Tibial nerve (tissue), 4 donors: ENCODE results near the gene TRIM17. TPM values are rescaled to one million over a fixed set of nuclear protein-coding genes. Genes with fewer than 3 reads are reported as not detected.

Source experiments
- DNase-seq, 2 donors: peaks; one replicate each; pipeline ENCODE4 v3.0.0-alpha.2; 2019; ENCODE audit warnings: low spot score in 2 of 2
- H3K27ac ChIP-seq, 4 donors: fragments of 200-600 bp; sonication (generic) in 3 of 4; one replicate each; pipeline ENCODE4 v1.5.1; 2017 to 2019; ENCODE audit warnings: mild to moderate bottlenecking in 1 of 4
- H3K27me3 ChIP-seq, 2 donors: fragments of 200-600 bp; sonication (generic) in 1 of 2; one replicate each; pipeline versions ENCODE4 v1.5.1 to v1.6.0; 2017 to 2019
- H3K36me3 ChIP-seq, 3 donors: fragments of 200-600 bp; sonication (generic); one replicate each; pipeline ENCODE4 v1.5.1; 2018 to 2019
- H3K4me1 ChIP-seq, 4 donors: fragments of 200-600 bp; sonication (generic) in 3 of 4; one replicate each; pipeline ENCODE4 v1.5.1; 2017 to 2019
- H3K4me3 ChIP-seq, 4 donors: fragments of 200-600 bp; sonication (generic) in 3 of 4; one replicate each; pipeline ENCODE4 v1.5.1; 2017 to 2019; ENCODE audit warnings: mild to moderate bottlenecking in 1 of 4, moderate library complexity in 1 of 4
- H3K9me3 ChIP-seq, 4 donors: fragments of 200-600 bp; sonication (generic) in 3 of 4; one replicate each; pipeline ENCODE4 v1.5.1; 2017 to 2019
- CTCF ChIP-seq, 5 experiments: fragments of 200-600 bp in 3 of 5; fragments of 450-650 bp in 2 of 5; sonication (generic) in 3 of 5; IDR thresholded peaks; one replicate each; pipeline ENCODE4 v1.5.1; 2016 to 2019; ENCODE audit warnings: antibody characterized with exemption in 5 of 5, mild to moderate bottlenecking in 3 of 5, moderate library complexity in 2 of 5
- EP300 ChIP-seq, 2 donors: sonication (generic); formaldehyde crosslinking; IDR thresholded peaks; one replicate each; pipeline ENCODE4 v1.6.1; 2017; ENCODE audit warnings: antibody characterized with exemption in 2 of 2, mild to moderate bottlenecking in 1 of 2
- POLR2A ChIP-seq, 2 donors: fragments of 450-650 bp; IDR thresholded peaks; one replicate each; pipeline ENCODE4 v1.6.1; 2017; ENCODE audit warnings: antibody characterized with exemption in 2 of 2, mild to moderate bottlenecking in 2 of 2, moderate library complexity in 2 of 2
- WGBS, 2 donors: methylation state at CpG; one replicate each; pipeline ENCODE4 v1.1.5; 2018; 5-methylcytosine and 5-hydroxymethylcytosine counted together
- total RNA-seq, 4 donors: library from RNA; depleted of rRNA; stranded (reverse); fragments of >200 nt; gene quantifications; one replicate each; pipeline ENCODE4 v1.1.0, GENCODE V29; 2016

The TRIM17 gene
- total RNA-seq, 4 donors from 2014 or later: 0.63 to 4.2 (median 1.4) TPM; not detected in 1

GRCh38 chr1:228404107-228404720 lies 12.4 kb downstream of the TRIM17 start:
- Histone ChIP-seq H3K27me3 (no peaks in the 10 kb centered on the region), H3K4me1 (peaks cover 0 to 54% (median 30%) of the 10 kb centered on the region in 4 donors), H3K4me3 (no peak overlapping the region), H3K9me3 (no peaks in the 10 kb centered on the region), H3K27ac (no peak overlapping the region), H3K36me3 (peaks cover 0 to 38% (median 0%) of the 10 kb centered on the region in 3 donors)
- WGBS, 2 donors: 70 to 87% methylated on average over 3 of the region's 3 CpGs
- TF ChIP-seq CTCF (IDR thresholded peaks at IDR 0.05): no peak
- no peak for TF ChIP-seq EP300 (IDR thresholded peaks at IDR 0.05)
- no peak for TF ChIP-seq POLR2A (IDR thresholded peaks at IDR 0.05)
- no peak for DNase-seq

GRCh38 chr1:228403231-228403631 lies 13.4 kb downstream of the TRIM17 start:
- WGBS, 2 donors: 91 to 94% methylated on average over 9 of the region's 9 CpGs
- peaks cover 0 to 44% (median 30%) of the 10 kb centered on the region in 4 donors for H3K4me1 ChIP-seq
- H3K27ac ChIP-seq: no peak overlapping the region
- H3K36me3 ChIP-seq: peaks cover 0 to 48% (median 5%) of the 10 kb centered on the region in 3 donors
- H3K9me3 ChIP-seq: no peaks in the 10 kb centered on the region
- H3K4me3 ChIP-seq: no peak overlapping the region
- TF ChIP-seq POLR2A (IDR thresholded peaks at IDR 0.05): no peak
- no peak for TF ChIP-seq CTCF (IDR thresholded peaks at IDR 0.05)
- no peak for TF ChIP-seq EP300 (IDR thresholded peaks at IDR 0.05)
- DNase-seq: no peak
- no peaks in the 10 kb centered on the region for H3K27me3 ChIP-seq

GRCh38 chr1:228402641-228403025 lies 14.0 kb downstream of the TRIM17 start:
- Histone ChIP-seq H3K4me3 (no peak overlapping the region), H3K9me3 (no peaks in the 10 kb centered on the region), H3K36me3 (peaks cover 0 to 54% (median 8%) of the 10 kb centered on the region in 3 donors), H3K4me1 (peaks cover 0 to 38% (median 26%) of the 10 kb centered on the region in 4 donors), H3K27me3 (no peaks in the 10 kb centered on the region), H3K27ac (no peak overlapping the region)
- TF ChIP-seq CTCF (IDR thresholded peaks at IDR 0.05): no peak
- no peak for TF ChIP-seq POLR2A (IDR thresholded peaks at IDR 0.05)
- no peak for TF ChIP-seq EP300 (IDR thresholded peaks at IDR 0.05)
- 81 to 87% methylated on average over 5 of the region's 5 CpGs for WGBS, 2 donors
- no peak for DNase-seq

- H3K36me3 ChIP-seq: peaks cover 0 to 60% (median 8%) of the 10 kb centered on the region in 3 donors
- WGBS, 2 donors: 93 to 95% methylated on average over 12 to 14 of the region's 14 CpGs
- H3K27me3 ChIP-seq: no peaks in the 10 kb centered on the region
- peaks cover 0 to 33% (median 21%) of the 10 kb centered on the region in 4 donors for H3K4me1 ChIP-seq
- no peak for DNase-seq
- TF ChIP-seq EP300 (IDR thresholded peaks at IDR 0.05) (no peak), CTCF (IDR thresholded peaks at IDR 0.05) (no peak), POLR2A (IDR thresholded peaks at IDR 0.05) (no peak)
- H3K9me3 ChIP-seq: no peaks in the 10 kb centered on the region
- H3K4me3 ChIP-seq: no peak overlapping the region
- no peak overlapping the region for H3K27ac ChIP-seq
Measured at GRCh38 chr1:228401782-228402640, 14.7 kb downstream of the TRIM17 start.
